Sciatic nerve (tissue), 2 donors: ENCODE results near the gene TSSK3. TPM values are rescaled to one million over a fixed set of nuclear protein-coding genes. Genes with fewer than 3 reads are reported as not detected.
"Not testable (repeated sequence)": the region's sequence is repeated elsewhere in the genome, so short reads cannot be mapped to it uniquely, and the experiment has no call there.

ENCODE experiments used
- ATAC-seq: fragments of 200-7000 bp; cut with Tn5 transposase; one replicate; pipeline ENCODE4 v1.9.1; 2020; ENCODE audit warnings: mild to moderate bottlenecking, moderate library complexity
- DNase-seq: peaks from one replicate; pipeline ENCODE4 v3.0.0-alpha.2; 2020; ENCODE audit warnings: low spot score
- intact Hi-C: fragments of 100-400 bp; cut with DNase I; formaldehyde crosslinking; loops from one replicate; pipeline ENCODE4 v1.14.2; 2022
- total RNA-seq: library from RNA; stranded (reverse); fragmentation: NEBNext Ultra II Directional; extraction: Animal tissue kit (Norgen Biotek cat#: 25700); gene quantifications from one replicate; pipeline ENCODE4 v1.2.1, GENCODE V29; 2021
- donor health status: DM: no; HTN: no; CAD: no.
- donor health status: DM: no; HTN: no; CAD: no.

Gene TSSK3
- total RNA-seq, 1 donor from 2014 or later: 5.1 TPM

DNA sequence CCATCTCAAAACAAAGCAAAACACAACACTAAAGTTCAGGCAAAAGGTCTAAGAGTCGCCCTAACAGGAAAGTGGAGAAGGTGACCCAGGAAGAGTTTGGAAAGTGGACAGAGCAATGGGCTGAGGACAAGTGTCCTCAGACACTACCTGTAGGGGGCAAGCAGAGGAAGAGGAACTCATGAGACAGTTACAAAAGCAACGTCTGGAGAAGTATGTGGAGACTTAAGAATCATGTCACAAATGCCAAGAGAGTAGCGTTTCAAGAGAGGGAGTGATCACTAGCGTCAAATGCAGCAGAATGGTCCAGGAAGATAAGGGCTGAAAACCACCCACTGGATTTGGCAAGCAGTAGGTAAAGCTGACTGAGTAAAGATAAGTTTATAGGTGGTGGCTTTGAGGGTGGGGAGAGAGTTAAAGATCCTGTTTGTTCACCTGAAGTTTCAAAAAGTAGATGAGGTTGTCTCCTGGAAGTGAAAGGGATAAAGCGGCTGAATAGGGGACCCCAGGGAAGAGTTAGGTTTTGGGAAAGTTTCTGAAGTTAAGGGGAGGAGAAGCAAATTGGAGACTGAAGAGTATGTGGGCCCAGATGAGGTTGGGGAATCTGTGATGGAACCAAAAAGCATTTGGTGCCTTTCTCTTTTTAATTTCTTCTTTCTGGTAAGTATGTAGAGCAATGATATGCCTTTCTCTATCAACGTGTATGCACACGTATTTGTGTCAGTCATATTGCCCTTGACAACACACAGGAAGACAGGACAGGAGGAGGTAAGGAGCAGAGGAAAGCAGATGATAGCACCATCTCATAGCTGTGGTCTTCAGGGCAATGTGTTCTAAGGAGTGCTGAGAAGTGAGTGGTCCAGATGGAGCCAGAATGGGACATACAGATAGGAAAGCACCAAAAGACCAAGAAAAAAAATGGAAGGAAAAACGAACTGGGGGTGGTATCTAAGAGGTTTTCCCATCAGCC, 28.8 kb downstream of the TSSK3 start:
- DNase-seq: no peak
- no peak for ATAC-seq
- intact Hi-C loops: no loop called here

DNA sequence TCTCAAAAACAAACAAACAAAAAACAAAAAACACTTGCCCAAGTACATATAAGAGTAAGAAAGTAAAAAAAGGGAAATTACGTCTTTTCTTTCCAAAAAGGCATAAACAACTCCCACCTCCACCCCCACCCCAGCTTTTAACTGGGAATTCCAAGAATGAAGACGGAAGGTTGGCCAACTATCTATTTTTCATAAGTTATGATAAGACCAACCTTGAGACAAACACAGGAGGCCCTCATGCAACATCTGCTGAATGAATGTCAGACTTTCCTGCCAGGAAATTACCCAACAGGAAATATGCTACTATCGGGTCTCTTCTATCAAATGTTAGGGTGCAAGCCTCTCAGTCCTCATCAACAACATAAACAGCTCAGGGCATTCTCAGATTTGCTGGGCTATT, 30.0 kb downstream of the TSSK3 start:
- DNase-seq (no peak), ATAC-seq (no peak)
- intact Hi-C loops: no loop called here

DNA sequence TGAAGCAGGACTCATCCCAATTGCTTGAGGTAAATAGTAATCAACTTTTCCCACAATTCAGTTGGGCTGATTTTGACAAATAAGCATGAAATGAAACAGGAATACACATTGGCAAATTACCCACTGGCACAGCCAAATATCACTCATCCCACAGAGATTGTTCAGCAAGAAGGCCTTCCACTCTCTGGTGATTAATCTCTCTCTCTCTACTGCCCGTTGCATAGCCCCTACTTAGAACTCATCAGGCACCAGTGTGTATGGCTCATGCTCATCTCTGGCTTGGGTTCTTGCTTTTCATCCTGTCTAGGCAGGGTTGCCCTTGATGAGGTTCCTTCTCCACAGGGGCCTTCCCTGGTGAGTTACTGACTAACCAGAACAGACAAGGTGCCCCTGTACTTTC, 30.8 kb downstream of the TSSK3 start:
- no peak for ATAC-seq
- intact Hi-C loops: no loop called here

GRCh38 chr1:32393832-32394140, 31.4 kb downstream of the TSSK3 start:
- intact Hi-C loops: no loop called here
- ATAC-seq (peak; percentile 55), DNase-seq (no peak)

More for the DNA sequence above, 30.8 kb downstream of the TSSK3 start:
- DNase-seq: no peak

DNA sequence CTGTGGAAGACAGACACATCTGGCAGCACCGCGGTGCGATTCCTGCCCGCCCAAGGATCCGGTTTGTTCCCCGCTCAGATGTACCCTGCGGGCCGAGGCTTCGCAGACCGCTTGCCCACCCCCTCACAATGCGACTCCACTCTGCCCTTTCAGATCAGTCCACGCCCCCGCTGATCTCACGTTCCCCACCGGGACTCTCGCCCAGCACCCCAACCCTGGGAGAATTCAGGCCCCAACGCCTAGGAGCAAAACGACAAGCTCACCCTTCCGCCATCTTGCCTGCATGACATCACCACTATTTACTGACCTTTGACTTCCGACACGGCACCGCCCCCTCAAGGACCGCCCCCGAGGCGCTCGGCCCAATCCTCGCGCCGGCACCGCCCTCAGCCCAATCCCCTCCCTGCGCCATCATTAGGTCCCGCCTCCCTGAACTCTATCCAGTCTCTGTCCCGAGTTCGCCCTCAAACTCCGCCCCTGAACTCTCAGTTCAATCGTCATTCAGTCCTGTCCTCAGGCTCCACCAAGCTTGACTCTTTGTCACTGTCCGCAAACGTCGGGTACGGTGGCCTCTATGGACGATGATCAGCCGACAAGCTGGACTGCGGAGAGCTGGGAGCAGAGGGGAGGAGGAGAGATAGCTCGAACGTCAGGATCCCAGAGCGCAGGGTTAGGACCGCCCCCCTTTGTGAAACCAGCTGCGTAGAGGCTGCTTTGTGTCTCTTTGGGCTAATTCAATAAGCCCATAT, 32.0 kb downstream of the TSSK3 start, which contains the start of gene BSDC1:
Gene BSDC1 (minus strand): TSS at position 301 of the 749 bp plus-strand sequence. CDS start 27 bp downstream, at position 274.
- peak; percentile 99 for DNase-seq
- ATAC-seq: peak; percentile 99
- intact Hi-C loops: no loop called here

GRCh38 chr1:32394890-32395432, 32.6 kb downstream of the TSSK3 start:
- ATAC-seq: peak; percentile 17
- DNase-seq: no peak
- intact Hi-C loops: no loop called here

GRCh38 chr1:32396524-32396923, 34.2 kb downstream of the TSSK3 start:
- ATAC-seq, DNase-seq, intact Hi-C loops: not testable (repeated sequence)

GRCh38 chr1:32398401-32398800, 36.1 kb downstream of the TSSK3 start:
- ATAC-seq: no peak
- intact Hi-C loops: no loop called here
- no peak for DNase-seq

DNA sequence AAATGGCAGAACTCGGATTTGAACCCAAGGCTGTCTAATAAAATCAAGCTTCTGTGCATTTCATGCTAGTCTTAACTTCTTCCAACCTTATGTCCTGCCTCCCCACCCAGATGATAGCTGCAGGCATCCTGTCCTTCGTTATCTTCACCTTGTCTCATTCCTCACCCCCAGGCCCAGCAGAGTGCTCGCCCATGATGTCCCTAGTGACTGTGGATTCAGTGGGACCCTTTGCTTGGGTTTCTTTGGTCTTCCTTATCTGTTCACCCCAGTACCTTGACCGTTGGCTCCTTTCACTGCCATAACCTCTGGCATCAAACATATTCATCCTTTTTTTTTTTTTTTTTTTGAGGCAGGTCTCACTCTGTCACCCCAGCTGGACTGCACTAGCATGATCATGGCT, 37.5 kb downstream of the TSSK3 start:
- DNase-seq (no peak), ATAC-seq (no peak)
- intact Hi-C loops: no loop called here

- peak; percentile 92 for DNase-seq
- intact Hi-C loops: no loop called here
- peak; percentile 97 for ATAC-seq
These were observed 38.7 kb downstream of the TSSK3 start for GRCh38 chr1:32400876-32401631.

GRCh38 chr1:32404946-32405345, 42.6 kb downstream of the TSSK3 start:
- no peak for ATAC-seq
- intact Hi-C loops: no loop called here
- DNase-seq: no peak

GRCh38 chr1:32405672-32406467, 43.5 kb downstream of the TSSK3 start:
- DNase-seq: no peak

DNA sequence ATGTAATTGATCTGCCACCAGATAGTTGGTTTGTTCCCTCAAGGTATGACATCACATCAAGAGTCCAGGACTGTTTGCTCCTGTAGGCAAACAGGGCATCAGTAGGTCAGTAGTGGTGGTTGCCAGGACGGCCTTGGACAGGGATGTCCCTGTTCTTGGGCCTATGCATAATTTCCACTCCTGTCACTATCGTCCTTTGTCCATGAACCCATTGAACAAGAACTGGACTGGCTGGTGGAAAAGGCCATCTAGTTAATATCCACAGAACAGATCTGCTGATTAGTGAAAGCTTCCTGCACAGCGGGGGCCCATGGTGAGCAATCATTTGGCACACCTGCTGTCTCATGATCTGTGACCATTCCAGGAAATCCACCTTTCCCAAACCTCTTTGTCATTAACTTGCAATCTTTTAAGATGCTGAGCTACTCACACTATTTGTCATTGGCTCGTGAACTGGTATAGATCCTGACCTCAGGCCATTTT, 44.3 kb downstream of the TSSK3 start:
- no peak for ATAC-seq
- intact Hi-C loops: no loop called here
- DNase-seq: no peak

More at GRCh38 chr1:32405672-32406467, 43.5 kb downstream of the TSSK3 start:
- no peak for ATAC-seq
- intact Hi-C loops: no loop called here

GRCh38 chr1:32411261-32411660, 48.9 kb downstream of the TSSK3 start:
- no peak for ATAC-seq
- intact Hi-C loops: no loop called here
- no peak for DNase-seq

- intact Hi-C loops: no loop called here
- ATAC-seq: peak; percentile 66
- peak; percentile 64 for DNase-seq
These were observed 51.3 kb downstream of the TSSK3 start for GRCh38 chr1:32413507-32414185.
